ENCODE results near the gene MLXIP.

The MLXIP gene

GRCh38 chr12:122147514-122148290, 69.1 kb downstream of the MLXIP start:
- Mint-ChIP-seq H3K27ac (no peak overlapping the region), H3K4me3 (no peak overlapping the region), H3K36me3 (ENCODE audit: low read depth) (peaks cover 2% of the 10 kb centered on the region), H3K4me1 (ENCODE audit: low read depth) (no peaks in the 10 kb centered on the region), H3K9me3 (no peaks in the 10 kb centered on the region), H3K27me3 (ENCODE audit: low read depth) (no peaks in the 10 kb centered on the region)

- Mint-ChIP-seq H3K9me3 (no peaks in the 10 kb centered on the region), H3K4me3 (no peak overlapping the region), H3K4me1 (ENCODE audit: low read depth) (no peaks in the 10 kb centered on the region), H3K36me3 (ENCODE audit: low read depth) (peaks cover 1% of the 10 kb centered on the region), H3K27me3 (ENCODE audit: low read depth) (no peaks in the 10 kb centered on the region), H3K27ac (no peak overlapping the region)
Measured at GRCh38 chr12:122148657-122149056, 70.1 kb downstream of the MLXIP start.

GRCh38 chr12:122150127-122150681, 71.6 kb downstream of the MLXIP start:
- H3K27ac Mint-ChIP-seq, result no peak overlapping the region

GRCh38 chr12:122152754-122153153, 74.2 kb downstream of the MLXIP start:
- Mint-ChIP-seq H3K27ac (no peak overlapping the region), H3K27me3 (ENCODE audit: low read depth) (no peaks in the 10 kb centered on the region), H3K4me3 (no peak overlapping the region), H3K4me1 (ENCODE audit: low read depth) (no peaks in the 10 kb centered on the region), H3K36me3 (ENCODE audit: low read depth) (no peaks in the 10 kb centered on the region), H3K9me3 (no peaks in the 10 kb centered on the region)

More at GRCh38 chr12:122150127-122150681, 71.6 kb downstream of the MLXIP start:
- Mint-ChIP-seq H3K36me3 (ENCODE audit: low read depth) (no peaks in the 10 kb centered on the region), H3K27me3 (ENCODE audit: low read depth) (no peaks in the 10 kb centered on the region), H3K4me1 (ENCODE audit: low read depth) (no peaks in the 10 kb centered on the region), H3K9me3 (no peaks in the 10 kb centered on the region), H3K4me3 (no peak overlapping the region)

- H3K36me3 Mint-ChIP-seq (ENCODE audit: low read depth), result no peaks in the 10 kb centered on the region
- H3K27ac Mint-ChIP-seq, result no peak overlapping the region
- no peaks in the 10 kb centered on the region for H3K27me3 Mint-ChIP-seq (ENCODE audit: low read depth)
- no peaks in the 10 kb centered on the region for H3K4me1 Mint-ChIP-seq (ENCODE audit: low read depth)
- H3K9me3 Mint-ChIP-seq, result no peaks in the 10 kb centered on the region
- no peak overlapping the region for H3K4me3 Mint-ChIP-seq
Measured at GRCh38 chr12:122155705-122156104, 77.1 kb downstream of the MLXIP start.

- H3K27ac Mint-ChIP-seq, result no peak overlapping the region
- no peak overlapping the region for H3K4me3 Mint-ChIP-seq
- no peaks in the 10 kb centered on the region for H3K27me3 Mint-ChIP-seq (ENCODE audit: low read depth)
- no peaks in the 10 kb centered on the region for H3K36me3 Mint-ChIP-seq (ENCODE audit: low read depth)
- peaks cover 10% of the 10 kb centered on the region for H3K4me1 Mint-ChIP-seq (ENCODE audit: low read depth)
- H3K9me3 Mint-ChIP-seq, result no peaks in the 10 kb centered on the region
Measured at GRCh38 chr12:122158700-122159285, 80.2 kb downstream of the MLXIP start.

GRCh38 chr12:122159882-122160281, 81.3 kb downstream of the MLXIP start:
- no peaks in the 10 kb centered on the region for H3K9me3 Mint-ChIP-seq
- peaks cover 4% of the 10 kb centered on the region for H3K27me3 Mint-ChIP-seq (ENCODE audit: low read depth)
- H3K27ac Mint-ChIP-seq, result no peak overlapping the region
- H3K36me3 Mint-ChIP-seq (ENCODE audit: low read depth), result no peaks in the 10 kb centered on the region
- peaks cover 10% of the 10 kb centered on the region for H3K4me1 Mint-ChIP-seq (ENCODE audit: low read depth)
- H3K4me3 Mint-ChIP-seq, result no peak overlapping the region

GRCh38 chr12:122160761-122161160, 82.2 kb downstream of the MLXIP start:
- Mint-ChIP-seq H3K4me1 (ENCODE audit: low read depth) (peaks cover 10% of the 10 kb centered on the region), H3K9me3 (no peaks in the 10 kb centered on the region), H3K4me3 (no peak overlapping the region), H3K27me3 (ENCODE audit: low read depth) (peaks cover 7% of the 10 kb centered on the region), H3K27ac (no peak overlapping the region), H3K36me3 (ENCODE audit: low read depth) (no peaks in the 10 kb centered on the region)

GRCh38 chr12:122161682-122162081, 83.1 kb downstream of the MLXIP start:
- Mint-ChIP-seq H3K9me3 (no peaks in the 10 kb centered on the region), H3K27me3 (ENCODE audit: low read depth) (peaks cover 7% of the 10 kb centered on the region), H3K4me3 (peak overlapping the region; percentile 10), H3K4me1 (ENCODE audit: low read depth) (peaks cover 14% of the 10 kb centered on the region), H3K36me3 (ENCODE audit: low read depth) (no peaks in the 10 kb centered on the region), H3K27ac (peak overlapping the region; percentile 20)

GRCh38 chr12:122162976-122163375, 84.4 kb downstream of the MLXIP start:
- H3K27ac Mint-ChIP-seq, result no peak overlapping the region
- no peaks in the 10 kb centered on the region for H3K9me3 Mint-ChIP-seq
- peaks cover 7% of the 10 kb centered on the region for H3K27me3 Mint-ChIP-seq (ENCODE audit: low read depth)

GRCh38 chr12:122166422-122167349, 88.1 kb downstream of the MLXIP start:
- no peaks in the 10 kb centered on the region for H3K9me3 Mint-ChIP-seq
- no peak overlapping the region for H3K27ac Mint-ChIP-seq
- no peaks in the 10 kb centered on the region for H3K36me3 Mint-ChIP-seq (ENCODE audit: low read depth)
- peaks cover 13% of the 10 kb centered on the region for H3K27me3 Mint-ChIP-seq (ENCODE audit: low read depth)
- no peak overlapping the region for H3K4me3 Mint-ChIP-seq
- H3K4me1 Mint-ChIP-seq (ENCODE audit: low read depth), result peaks cover 17% of the 10 kb centered on the region

More at GRCh38 chr12:122162976-122163375, 84.4 kb downstream of the MLXIP start:
- Mint-ChIP-seq H3K4me3 (no peak overlapping the region), H3K36me3 (ENCODE audit: low read depth) (no peaks in the 10 kb centered on the region), H3K4me1 (ENCODE audit: low read depth) (peaks cover 18% of the 10 kb centered on the region)

- H3K27ac Mint-ChIP-seq, result no peak overlapping the region
- no peaks in the 10 kb centered on the region for H3K36me3 Mint-ChIP-seq (ENCODE audit: low read depth)
- peaks cover 13% of the 10 kb centered on the region for H3K4me1 Mint-ChIP-seq (ENCODE audit: low read depth)
- H3K27me3 Mint-ChIP-seq (ENCODE audit: low read depth), result peaks cover 13% of the 10 kb centered on the region
- H3K9me3 Mint-ChIP-seq, result no peaks in the 10 kb centered on the region
- H3K4me3 Mint-ChIP-seq, result no peak overlapping the region
Measured at GRCh38 chr12:122167356-122167925, 88.9 kb downstream of the MLXIP start.

- H3K4me3 Mint-ChIP-seq, result no peak overlapping the region
- H3K27ac Mint-ChIP-seq, result no peak overlapping the region
- H3K27me3 Mint-ChIP-seq (ENCODE audit: low read depth), result peaks cover 13% of the 10 kb centered on the region
- no peaks in the 10 kb centered on the region for H3K36me3 Mint-ChIP-seq (ENCODE audit: low read depth)
- peaks cover 7% of the 10 kb centered on the region for H3K4me1 Mint-ChIP-seq (ENCODE audit: low read depth)
- H3K9me3 Mint-ChIP-seq, result no peaks in the 10 kb centered on the region
Measured at GRCh38 chr12:122168492-122168891, 89.9 kb downstream of the MLXIP start.

GRCh38 chr12:122171399-122171798, 92.8 kb downstream of the MLXIP start:
- Mint-ChIP-seq H3K4me3 (no peak overlapping the region), H3K4me1 (ENCODE audit: low read depth) (peaks cover 7% of the 10 kb centered on the region), H3K36me3 (ENCODE audit: low read depth) (no peaks in the 10 kb centered on the region), H3K27me3 (ENCODE audit: low read depth) (peaks cover 15% of the 10 kb centered on the region), H3K9me3 (no peaks in the 10 kb centered on the region), H3K27ac (no peak overlapping the region)

All from T-helper 1 cell treated with Interleukin-12 subunit alpha and Interleukin-12 subunit beta and Interleukin-4 antibody, amounts not matched to agents 30 μg/mL and 1 μg/mL, for 36 hours (primary cell).